Thoracic aorta (tissue), 2 donors: Measurements from ENCODE around the gene RAPGEF4. TPM values are rescaled to one million over a fixed set of nuclear protein-coding genes. Genes with fewer than 3 reads are reported as not detected.

Experiments
- ATAC-seq: fragments of 150-250 bp; one replicate; pipeline ENCODE4 v1.8.0; 2017; ENCODE audit warnings: low read depth; ENCODE audit not compliant: insufficient number of reproducible peaks, low FRiP score
- DNase-seq: peaks from one replicate; pipeline ENCODE4 v3.0.0-alpha.2; 2020; ENCODE audit warnings: low spot score
- H3K27ac ChIP-seq, 2 donors: fragments of 200-600 bp; sonication (generic); 1 replicate in 1 of 2; 2 replicates in 1 of 2; pipeline ENCODE4 v1.5.1; 2016; ENCODE audit warnings: mild to moderate bottlenecking in 2 of 2, moderate library complexity in 2 of 2
- H3K27me3 ChIP-seq: fragments of 200-600 bp; sonication (generic); replicated peaks from 2 replicates; pipeline ENCODE4 v1.6.0; 2016; ENCODE audit warnings: mild to moderate bottlenecking; ENCODE audit not compliant: insufficient read depth
- H3K36me3 ChIP-seq: fragments of 200-600 bp; sonication (generic); one replicate; pipeline ENCODE4 v1.5.1; 2016
- H3K4me1 ChIP-seq, 2 donors: fragments of 200-600 bp; sonication (generic); 1 replicate in 1 of 2; 2 replicates in 1 of 2; pipeline versions ENCODE4 v1.5.1 to v1.6.0; 2016; ENCODE audit warnings: low read depth in 2 of 2, mild to moderate bottlenecking in 1 of 2; ENCODE audit not compliant: control insufficient read depth in 1 of 2
- H3K4me3 ChIP-seq: fragments of 200-600 bp; sonication (generic); 2 replicates; pipeline ENCODE4 v1.5.1; 2016; ENCODE audit warnings: mild to moderate bottlenecking
- H3K9me3 ChIP-seq: fragments of 200-600 bp; sonication (generic); 2 replicates; pipeline ENCODE4 v1.5.1; 2016
- total RNA-seq, 2 donors: library from RNA; depleted of rRNA; stranded (reverse); fragments of >200 nt; gene quantifications; one replicate each; pipeline versions ENCODE4 v1.1.0 to v1.2.3, GENCODE V29; 2016
- TF ChIP-seq, protein P1 (sequence below): fragments of 200-600 bp; sonication (generic); IDR thresholded peaks from one replicate; pipeline ENCODE4 v1.5.1; 2019; ENCODE audit warnings: antibody characterized with exemption

The RAPGEF4 gene
- total RNA-seq, 2 donors from 2014 or later, result 9.9 to 18.4 TPM

DNA sequence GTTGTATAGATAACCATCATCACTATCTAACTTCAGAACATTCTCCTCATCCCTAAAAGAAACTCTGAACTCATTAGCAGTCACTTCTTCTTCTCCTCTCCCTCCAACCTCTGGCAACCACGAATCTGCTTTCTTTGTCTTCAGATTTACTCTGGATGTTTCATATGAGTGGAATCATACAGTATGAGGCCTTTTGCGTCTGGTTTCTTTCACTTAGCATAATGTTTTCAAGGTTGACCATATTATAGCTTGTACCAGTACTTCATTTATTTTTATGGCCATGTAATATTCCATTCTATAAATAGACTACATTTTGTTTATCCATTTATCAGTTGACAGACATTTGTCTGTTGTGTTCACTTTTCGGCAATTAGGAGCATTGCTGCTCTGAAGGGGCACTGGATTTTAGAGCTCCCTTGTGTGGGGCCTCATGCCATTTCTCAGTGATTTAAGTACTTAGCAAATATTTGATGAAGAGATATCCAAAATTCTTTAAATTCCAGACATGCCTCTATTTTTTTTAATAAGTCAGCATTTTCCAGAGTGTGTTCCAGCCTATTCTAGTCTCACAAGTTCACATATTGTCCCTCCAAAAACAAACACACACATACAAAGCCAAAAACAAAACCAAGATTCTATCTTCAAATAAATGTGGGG lies 317.5 kb downstream of the RAPGEF4 start:
- H3K27ac ChIP-seq, result no peak overlapping the region
- no peak for DNase-seq
- no peak overlapping the region for H3K4me3 ChIP-seq
- no peak for ATAC-seq
- no peaks in the 10 kb centered on the region for H3K9me3 ChIP-seq
- peaks cover 10 to 22% of the 10 kb centered on the region in 2 donors for H3K4me1 ChIP-seq
- H3K36me3 ChIP-seq, result no peaks in the 10 kb centered on the region
- no peaks in the 10 kb centered on the region for H3K27me3 ChIP-seq
- TF ChIP-seq, protein P1, sequence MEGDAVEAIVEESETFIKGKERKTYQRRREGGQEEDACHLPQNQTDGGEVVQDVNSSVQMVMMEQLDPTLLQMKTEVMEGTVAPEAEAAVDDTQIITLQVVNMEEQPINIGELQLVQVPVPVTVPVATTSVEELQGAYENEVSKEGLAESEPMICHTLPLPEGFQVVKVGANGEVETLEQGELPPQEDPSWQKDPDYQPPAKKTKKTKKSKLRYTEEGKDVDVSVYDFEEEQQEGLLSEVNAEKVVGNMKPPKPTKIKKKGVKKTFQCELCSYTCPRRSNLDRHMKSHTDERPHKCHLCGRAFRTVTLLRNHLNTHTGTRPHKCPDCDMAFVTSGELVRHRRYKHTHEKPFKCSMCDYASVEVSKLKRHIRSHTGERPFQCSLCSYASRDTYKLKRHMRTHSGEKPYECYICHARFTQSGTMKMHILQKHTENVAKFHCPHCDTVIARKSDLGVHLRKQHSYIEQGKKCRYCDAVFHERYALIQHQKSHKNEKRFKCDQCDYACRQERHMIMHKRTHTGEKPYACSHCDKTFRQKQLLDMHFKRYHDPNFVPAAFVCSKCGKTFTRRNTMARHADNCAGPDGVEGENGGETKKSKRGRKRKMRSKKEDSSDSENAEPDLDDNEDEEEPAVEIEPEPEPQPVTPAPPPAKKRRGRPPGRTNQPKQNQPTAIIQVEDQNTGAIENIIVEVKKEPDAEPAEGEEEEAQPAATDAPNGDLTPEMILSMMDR, result no peak

DNA sequence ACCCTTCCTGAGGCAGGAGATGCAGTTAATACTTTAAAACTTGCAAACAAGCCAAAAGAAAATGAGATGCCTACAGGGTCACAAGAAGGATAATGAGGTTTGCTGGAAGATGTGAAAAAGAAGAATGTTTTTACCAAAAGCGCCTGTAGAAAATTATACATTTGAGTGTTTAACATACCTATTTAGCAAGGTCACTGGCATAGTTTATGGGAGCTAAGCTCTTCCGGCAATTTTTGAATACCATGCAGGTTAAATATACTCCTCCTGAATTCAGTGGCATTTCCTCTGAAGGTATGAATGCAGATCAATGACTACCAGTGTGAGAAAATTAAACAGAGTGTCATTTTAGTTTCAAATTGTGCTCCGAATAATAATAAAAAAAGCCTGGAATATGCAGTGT lies 318.8 kb downstream of the RAPGEF4 start:
- no peaks in the 10 kb centered on the region for H3K9me3 ChIP-seq
- TF ChIP-seq, protein P1, result no peak
- H3K4me3 ChIP-seq, result no peak overlapping the region
- H3K27ac ChIP-seq, result no peak overlapping the region
- H3K4me1 ChIP-seq, result peaks cover 3 to 9% of the 10 kb centered on the region in 2 donors
- ATAC-seq (no peak), DNase-seq (no peak)
- H3K36me3 ChIP-seq, result no peaks in the 10 kb centered on the region
- no peaks in the 10 kb centered on the region for H3K27me3 ChIP-seq

DNA sequence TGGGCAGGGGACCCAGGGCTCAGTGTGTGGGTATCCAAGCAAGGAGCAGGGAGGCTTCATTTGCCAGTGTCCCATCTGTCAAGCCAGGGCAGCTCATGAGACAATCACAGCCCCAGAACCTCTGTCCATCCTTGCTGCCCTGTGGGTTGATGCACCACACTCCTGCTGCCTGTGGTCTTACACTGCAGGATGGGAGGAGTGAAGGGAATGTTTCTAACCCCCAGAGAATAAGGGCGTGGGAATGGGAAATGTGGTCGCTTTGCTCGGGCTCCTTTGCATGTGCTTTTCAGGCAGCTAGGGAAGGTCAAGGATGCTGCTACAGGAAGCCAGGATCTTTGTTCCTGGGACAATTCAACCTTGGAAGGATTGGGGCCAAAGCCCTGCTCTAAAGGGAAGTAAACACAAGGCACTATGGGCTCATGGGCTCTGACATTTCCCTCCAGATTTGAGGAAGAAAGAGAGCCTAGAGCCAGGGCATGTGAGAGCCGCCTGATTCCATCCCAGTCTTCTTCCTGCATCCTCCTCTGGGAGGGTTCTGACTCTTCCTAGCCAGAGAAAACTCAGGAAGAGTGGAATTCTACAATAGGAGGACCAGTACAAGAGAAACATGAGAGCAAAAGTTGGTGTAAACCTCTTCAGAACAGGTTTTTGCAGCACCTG lies 321.2 kb downstream of the RAPGEF4 start:
- Histone ChIP-seq H3K27me3 (no peaks in the 10 kb centered on the region), H3K9me3 (no peaks in the 10 kb centered on the region), H3K27ac (no peak overlapping the region), H3K4me1 (peaks cover 2 to 6% of the 10 kb centered on the region in 2 donors), H3K4me3 (no peak overlapping the region), H3K36me3 (no peaks in the 10 kb centered on the region)
- TF ChIP-seq, protein P1, result no peak
- ATAC-seq (no peak), DNase-seq (no peak)

DNA sequence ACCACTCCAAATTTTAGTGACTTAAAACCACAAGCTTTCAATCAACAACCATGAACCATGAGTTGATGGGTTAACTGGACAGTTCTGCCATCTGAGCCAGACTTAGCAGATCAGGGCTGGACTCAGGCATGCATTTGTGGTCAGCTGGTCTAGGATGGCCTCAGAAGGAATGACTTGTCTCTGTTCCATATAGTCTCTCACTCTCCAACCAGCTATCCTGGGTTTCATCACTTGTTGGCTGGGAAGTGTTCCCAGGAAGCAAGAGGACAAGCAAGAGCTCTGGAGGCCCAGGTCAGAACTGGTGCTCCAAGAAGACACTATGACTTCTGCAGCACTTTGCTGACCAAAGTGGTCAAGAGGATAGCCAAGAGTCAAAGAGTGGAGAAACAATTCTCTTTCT lies 322.5 kb downstream of the RAPGEF4 start:
- TF ChIP-seq, protein P1, result no peak
- Histone ChIP-seq H3K9me3 (no peaks in the 10 kb centered on the region), H3K4me1 (peaks cover 2 to 6% of the 10 kb centered on the region in 2 donors), H3K27ac (no peak overlapping the region), H3K36me3 (no peaks in the 10 kb centered on the region), H3K4me3 (no peak overlapping the region), H3K27me3 (no peaks in the 10 kb centered on the region)
- DNase-seq (no peak), ATAC-seq (no peak)

DNA sequence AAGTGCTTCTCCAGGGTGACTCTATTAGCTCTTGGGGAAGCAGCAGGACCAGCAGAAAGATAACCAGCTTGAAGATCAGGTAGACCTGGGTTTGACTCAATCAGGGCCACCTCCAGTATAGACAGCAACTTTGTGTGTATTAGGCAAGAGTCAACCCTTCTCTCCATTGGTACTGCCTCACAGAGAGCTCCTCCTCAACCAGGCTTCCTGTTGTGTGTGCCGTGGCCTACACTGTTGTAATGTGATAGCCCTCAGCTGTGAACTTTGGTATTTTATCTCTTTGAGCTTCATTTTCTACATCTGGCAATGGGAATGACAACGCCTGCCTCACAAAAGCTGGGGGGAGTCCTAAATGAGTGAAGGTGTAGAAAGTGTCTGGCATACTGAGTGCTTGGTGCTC lies 323.0 kb downstream of the RAPGEF4 start:
- Histone ChIP-seq H3K27ac (no peak overlapping the region), H3K27me3 (no peaks in the 10 kb centered on the region), H3K4me1 (peaks cover 2 to 6% of the 10 kb centered on the region in 2 donors), H3K4me3 (no peak overlapping the region), H3K36me3 (no peaks in the 10 kb centered on the region), H3K9me3 (no peaks in the 10 kb centered on the region)
- no peak for ATAC-seq
- DNase-seq, result no peak
- TF ChIP-seq, protein P1, result no peak
